CD4-positive, alpha-beta T cell treated with Interleukin-12 subunit alpha and Interleukin-12 subunit beta, for 1 hour (primary cell): ENCODE results near the gene NDUFS3.
"Not testable (repeated sequence)": the region's sequence is repeated elsewhere in the genome, so short reads cannot be mapped to it uniquely, and the experiment has no call there.

Source experiments
- DNase-seq: peaks from one replicate; pipeline ENCODE4 v3.0.0-alpha.2; 2020

NDUFS3 gene

DNA sequence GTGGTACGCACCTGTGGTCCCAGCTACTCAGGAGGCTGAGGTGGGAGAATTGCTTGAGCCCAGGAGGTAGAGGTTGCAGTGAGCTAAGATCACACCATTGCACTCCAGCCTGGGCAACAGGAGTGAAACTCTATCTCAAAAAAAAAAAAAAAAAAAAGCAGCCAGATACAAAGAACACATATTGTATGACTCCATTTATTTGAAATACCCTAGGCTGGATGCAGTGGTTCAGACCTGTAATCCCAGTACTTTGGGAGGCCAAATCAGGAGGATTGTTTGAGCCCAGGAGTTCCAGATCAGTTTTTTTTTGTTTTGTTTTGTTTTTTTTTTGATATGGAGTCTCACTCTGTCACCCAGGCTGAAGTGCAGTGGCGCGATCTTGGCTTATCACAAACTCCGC is 16.5 kb upstream of the NDUFS3 start:
- DNase-seq: not testable (repeated sequence)

- not testable (repeated sequence) for DNase-seq
Observed at GRCh38 chr11:47564366-47564765, 14.5 kb upstream of the NDUFS3 start.

- no peak for DNase-seq
Observed at GRCh38 chr11:47564933-47565339, 13.9 kb upstream of the NDUFS3 start.

DNA sequence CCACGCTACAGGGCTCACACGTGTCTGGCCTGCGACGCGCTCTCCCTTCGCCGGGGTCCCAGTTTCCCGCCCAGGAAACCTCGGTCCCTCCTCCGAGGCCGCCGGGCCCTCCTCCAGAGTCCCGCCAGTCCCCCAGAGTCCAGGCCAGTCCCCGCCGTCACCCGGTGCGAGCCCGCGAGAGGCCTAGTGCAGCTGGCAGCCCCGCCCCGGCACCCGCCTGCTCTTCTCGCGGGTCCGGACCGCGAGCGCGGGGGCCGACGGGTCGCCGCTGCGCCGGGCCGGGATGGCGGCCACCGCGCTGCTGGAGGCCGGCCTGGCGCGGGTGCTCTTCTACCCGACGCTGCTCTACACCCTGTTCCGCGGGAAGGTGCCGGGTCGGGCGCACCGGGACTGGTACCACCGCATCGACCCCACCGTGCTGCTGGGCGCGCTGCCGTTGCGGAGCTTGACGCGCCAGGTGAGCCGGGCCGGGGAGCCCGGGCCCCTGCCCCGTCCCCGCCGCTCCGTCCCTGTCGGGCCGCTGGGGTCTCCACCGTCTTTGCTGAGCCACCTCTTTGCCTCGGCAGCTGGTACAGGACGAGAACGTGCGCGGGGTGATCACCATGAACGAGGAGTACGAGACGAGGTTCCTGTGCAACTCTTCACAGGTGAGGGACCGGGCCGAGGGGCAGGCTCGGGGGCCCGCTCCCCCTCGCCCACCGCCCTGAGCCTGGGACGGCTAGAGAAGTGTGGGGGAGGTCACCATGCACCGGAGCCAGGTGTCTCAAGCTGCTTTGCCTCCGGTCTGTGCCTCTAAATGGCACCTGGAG is 13.3 kb upstream of the NDUFS3 start, which contains the start of gene PTPMT1:
Gene PTPMT1, plus strand, starts transcription at position 260 of the 809 bp plus-strand sequence. Its CDS starts 24 bp downstream, at position 284.
- peak; percentile 69 for DNase-seq

- no peak for DNase-seq
Observed at GRCh38 chr11:47566149-47566698, 12.7 kb upstream of the NDUFS3 start.

- DNase-seq: no peak
Observed at GRCh38 chr11:47569646-47570045, 9.2 kb upstream of the NDUFS3 start.

GRCh38 chr11:47570651-47571356 is 8.1 kb upstream of the NDUFS3 start:
- DNase-seq: no peak

DNA sequence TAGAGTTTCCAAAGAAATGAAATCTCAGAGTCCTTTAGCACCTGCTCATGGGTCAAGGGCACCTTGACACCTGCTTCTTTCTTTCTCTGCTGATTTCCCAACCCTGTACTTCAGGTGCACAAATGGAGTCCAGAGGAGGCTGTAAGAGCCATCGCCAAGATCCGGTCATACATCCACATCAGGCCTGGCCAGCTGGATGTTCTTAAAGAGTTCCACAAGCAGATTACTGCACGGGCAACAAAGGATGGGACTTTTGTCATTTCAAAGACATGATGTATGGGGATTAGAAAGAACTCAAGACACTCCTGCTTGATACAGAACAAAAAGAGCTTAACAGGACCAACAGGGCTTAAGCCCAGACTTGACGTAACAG is 7.5 kb upstream of the NDUFS3 start:
- no peak for DNase-seq

DNA sequence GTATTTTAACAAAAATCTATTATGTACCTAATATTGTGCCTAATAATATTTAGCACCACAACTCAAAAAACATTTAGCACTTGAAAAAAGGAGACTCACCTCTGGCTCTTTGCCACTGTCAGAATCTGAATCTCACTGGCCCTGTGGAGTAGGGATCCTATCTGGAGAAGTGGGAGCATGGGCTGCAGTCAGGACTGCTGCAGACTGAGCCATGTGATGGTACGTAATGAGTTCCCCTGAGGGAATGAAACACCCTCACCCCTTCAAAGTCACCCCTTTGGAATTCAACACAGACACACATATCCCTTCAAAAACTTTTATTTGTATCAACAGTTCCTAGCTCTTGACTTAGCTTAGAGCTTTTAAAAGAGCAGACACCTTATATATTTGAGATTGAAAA is 7.0 kb upstream of the NDUFS3 start:
- DNase-seq: no peak

GRCh38 chr11:47572715-47573255 is 6.1 kb upstream of the NDUFS3 start:
- DNase-seq: no peak

GRCh38 chr11:47573321-47573720 is 5.6 kb upstream of the NDUFS3 start:
- DNase-seq: no peak

GRCh38 chr11:47577460-47578041 is 1.3 kb upstream of the NDUFS3 start:
- no peak for DNase-seq

GRCh38 chr11:47583844-47584243 is 5.0 kb downstream of the NDUFS3 start:
- DNase-seq: no peak

DNA sequence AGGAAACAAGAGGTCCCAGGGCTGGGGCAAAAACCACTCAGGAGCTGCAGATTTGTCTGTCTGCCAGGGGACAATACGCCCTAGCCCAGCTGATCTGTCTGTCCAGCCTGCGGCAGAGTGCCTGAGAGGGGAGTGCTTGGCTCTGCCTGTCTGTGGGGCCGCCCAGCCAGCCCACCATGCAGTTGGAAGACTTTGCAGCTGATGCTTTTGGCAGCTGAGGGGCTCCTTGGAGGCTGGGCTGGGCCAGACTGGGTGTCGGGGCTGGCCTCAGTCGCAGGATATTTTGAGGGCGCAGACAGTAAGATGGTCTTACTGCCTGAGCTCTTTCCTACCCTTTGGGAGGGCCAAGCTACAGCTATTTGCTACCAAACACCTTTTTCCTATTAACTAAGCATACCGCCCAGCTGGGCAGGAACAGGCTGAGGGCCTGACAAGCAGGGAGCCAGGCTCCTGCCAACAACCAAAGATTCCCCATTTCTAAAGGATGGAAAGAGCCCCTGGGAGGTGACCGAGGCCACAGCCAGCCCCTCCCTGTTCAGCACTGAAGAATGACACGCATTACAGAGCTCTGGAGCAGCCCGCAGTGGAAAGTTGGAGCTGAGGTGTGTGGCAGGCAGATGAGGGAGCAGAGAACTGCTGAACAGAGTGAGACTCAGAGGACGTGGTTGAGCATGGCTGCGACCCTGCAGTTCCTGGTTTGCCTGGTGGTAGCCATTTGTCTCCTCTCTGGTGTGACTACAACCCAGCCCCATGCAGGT is 7.4 kb downstream of the NDUFS3 start, which contains the start of gene FAM180B:
Gene FAM180B, plus strand, starts transcription at position 581 of the 758 bp plus-strand sequence. Its CDS starts 91 bp downstream, at position 672.
- no peak for DNase-seq

- DNase-seq: no peak
Observed at GRCh38 chr11:47587039-47587716, 8.3 kb downstream of the NDUFS3 start.

DNA sequence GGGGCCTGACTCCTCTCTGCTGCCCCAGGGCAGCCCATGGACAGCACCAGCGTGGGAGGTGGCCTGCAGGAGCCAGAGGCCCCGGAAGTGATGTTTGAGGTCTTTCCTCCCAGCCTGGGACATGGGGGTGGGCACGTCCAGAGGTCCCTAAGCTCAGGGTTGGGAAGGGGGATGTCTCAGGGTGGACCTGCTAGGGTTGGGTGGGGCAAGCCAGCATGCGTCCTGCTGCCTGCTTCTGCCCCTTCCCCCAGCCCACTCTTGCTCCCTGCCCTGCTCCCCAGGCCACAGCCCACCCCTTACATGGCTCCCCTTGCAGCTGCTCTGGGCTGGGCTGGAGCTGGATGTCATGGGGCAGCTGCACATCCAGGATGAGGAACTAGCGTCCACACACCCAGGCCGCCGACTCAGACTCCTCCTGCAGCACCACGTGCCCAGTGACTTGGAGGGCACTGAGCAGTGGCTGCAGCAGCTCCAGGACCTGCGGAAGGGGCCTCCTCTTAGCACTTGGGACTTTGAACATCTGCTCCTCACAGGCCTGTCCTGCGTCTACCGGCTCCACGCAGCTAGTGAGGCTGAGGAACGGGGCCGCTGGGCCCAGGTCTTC is 9.0 kb downstream of the NDUFS3 start:
- no peak for DNase-seq

GRCh38 chr11:47589118-47589517 is 10.2 kb downstream of the NDUFS3 start:
- DNase-seq: no peak

- no peak for DNase-seq
Observed at GRCh38 chr11:47589584-47589976, 10.7 kb downstream of the NDUFS3 start.

DNA sequence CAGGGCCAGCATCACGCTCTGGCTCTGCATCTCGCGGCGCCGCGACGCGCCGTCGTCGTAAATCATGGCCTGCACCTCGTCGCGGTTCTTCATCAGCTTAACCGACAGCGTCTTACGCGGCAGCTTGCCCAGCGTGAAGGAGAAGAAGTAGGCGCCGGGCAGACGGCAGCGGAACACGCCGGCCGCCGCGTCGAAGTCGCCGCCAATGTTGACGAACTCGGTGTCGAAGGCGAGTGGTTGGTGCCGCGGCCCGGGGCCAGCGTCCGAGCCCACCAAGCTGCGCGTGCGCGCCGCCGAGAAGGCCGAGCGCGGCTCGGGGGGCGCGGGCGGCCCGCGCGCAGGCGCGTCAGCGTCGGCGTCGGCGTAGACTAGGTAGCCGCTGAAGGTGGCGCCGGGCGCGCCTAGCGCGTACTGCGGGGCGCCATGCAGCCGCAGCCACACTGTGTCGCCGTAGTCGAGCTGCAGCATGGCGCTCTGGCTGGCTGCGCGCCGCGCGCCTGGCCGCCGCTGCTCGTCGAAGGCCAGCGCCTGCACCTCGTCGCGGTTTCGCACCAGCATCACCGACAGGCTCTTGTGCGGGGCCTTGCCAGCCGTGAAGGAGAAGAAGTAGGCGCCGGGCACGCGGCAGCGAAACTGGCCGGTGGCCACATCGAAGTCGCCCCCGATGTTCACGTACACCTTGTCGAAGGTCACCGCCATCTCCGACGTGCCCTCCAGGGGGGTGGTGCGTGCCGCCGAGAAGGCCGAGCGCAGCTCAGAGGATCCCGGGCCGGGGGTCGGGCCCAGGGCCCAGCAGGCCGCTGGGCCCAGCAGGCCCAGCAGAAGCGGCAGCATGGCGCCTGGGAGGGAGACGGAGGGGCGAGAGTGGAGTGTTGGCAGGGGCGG is 11.3 kb downstream of the NDUFS3 start:
- DNase-seq: no peak

DNA sequence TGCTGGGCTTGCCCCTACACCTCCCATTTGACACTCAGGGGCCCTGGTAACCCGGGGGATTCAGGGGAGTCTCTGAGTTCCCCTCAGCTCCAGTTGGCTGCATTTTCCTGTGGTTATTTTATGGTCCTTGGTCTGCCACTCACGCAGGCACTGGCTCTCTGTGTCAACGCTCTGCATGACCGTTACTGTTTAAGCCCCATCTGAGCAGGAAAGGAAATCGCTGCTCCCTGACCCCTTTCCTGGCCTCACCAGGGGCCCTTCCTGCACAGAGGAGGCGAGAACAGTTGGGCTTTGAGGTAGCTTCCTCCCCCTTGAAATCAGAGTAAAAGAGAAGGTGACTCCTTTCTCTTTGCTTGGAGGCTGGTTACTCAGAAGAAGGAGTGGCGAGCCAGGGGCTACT is 12.9 kb downstream of the NDUFS3 start:
- DNase-seq: no peak
